Stimulated activated CD8-positive, alpha-beta memory T cell treated with anti-CD3 and anti-CD28 coated beads, Interleukin-4, amount 100 ng/mL, for 48 hours (primary cell): ENCODE results near the gene ARMC10.
"Not testable (repeated sequence)": the region's sequence is repeated elsewhere in the genome, so short reads cannot be mapped to it uniquely, and the experiment has no call there.

Experiments used
- DNase-seq: peaks from one replicate; pipeline ENCODE4 v3.0.0-alpha.2; 2020

ARMC10 gene

DNA sequence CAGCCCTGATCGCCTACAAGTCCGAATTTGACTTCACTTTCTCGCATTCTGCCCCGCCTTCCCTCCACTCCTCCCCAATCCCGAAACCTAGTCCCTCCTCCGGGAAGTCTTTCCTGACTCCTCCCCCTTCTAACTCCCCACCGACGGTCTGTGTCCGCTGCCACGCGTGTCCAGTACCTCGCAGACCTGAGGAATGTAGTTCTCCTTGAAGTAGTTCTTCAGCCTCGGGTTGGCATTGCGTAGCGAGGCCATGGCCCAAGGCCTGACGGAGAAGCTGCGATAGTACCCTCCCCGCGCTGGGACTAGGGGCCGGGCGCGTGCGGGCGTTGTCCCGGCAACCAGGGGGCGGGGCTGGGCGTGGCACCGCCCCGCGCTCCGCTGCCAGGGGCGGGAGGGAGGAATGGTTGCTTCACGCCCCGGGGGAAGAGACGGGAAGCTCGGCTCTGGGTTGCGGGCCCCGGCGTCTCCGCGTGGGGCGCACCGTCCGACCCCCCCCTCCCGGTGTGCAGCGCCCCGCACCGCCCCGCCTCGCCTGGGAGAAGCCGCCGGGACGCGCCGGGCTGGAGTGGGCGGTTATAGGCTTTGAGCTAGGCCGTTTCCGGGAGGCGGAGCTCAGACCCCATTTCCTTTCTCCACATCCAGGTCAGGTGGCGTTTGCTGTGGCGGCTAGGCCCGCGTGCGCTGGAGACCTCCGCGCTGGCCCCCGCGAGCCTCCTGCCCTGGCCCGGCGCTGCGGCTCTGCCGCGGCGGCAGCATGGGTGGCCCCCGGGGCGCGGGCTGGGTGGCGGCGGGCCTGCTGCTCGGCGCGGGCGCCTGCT is at the start of gene ARMC10, which contains the start of gene FBXL13:
TSS of gene ARMC10 (plus strand) at position 622 of the 818 bp plus-strand sequence. CDS start at position 755, 133 bp downstream.
TSS of gene FBXL13 (minus strand) at position 278 of the 818 bp plus-strand sequence.
- DNase-seq, result peak; percentile 92

GRCh38 chr7:103025341-103025740 is 49.6 kb upstream of the ARMC10 start:
- DNase-seq, result no peak

DNA sequence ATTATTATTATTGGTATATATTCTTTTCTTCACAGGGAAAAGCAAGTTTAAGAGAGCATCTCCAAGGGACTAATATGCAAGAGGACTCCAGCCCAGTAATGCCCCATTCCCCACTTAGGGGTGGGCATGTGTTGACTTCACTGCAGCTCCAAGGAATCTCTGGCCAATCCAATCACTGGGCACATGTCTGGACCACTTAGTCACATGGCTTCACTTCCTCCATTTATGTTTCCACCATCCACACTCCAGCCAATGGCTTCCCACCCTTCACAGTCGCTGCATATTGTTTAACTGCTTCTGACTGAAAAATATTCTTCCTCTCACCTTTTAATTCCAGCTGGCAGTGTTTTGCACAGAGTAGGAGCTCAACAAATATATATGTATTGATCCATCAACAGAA is 43.9 kb upstream of the ARMC10 start:
- no peak for DNase-seq

DNA sequence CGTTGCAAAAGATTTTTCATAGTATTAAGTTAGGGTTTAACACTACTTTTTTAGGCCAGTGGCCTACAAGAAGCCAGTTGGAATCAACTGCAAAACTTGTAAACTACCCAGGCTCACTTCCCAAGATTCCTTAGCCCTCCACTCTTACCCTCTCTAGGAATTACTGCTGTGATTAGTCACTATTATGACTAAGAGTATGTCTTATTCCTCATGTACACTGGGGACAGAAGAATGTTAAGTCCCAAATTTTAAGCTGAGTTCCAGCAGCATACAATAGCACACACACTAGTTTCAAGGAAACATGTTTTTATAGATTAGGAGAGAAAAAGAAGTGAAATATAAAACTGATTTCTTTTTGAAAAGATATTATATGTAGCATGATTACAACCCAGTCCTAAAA is 43.2 kb upstream of the ARMC10 start:
- DNase-seq, result no peak

GRCh38 chr7:103034318-103034717 is 40.6 kb upstream of the ARMC10 start:
- not testable (repeated sequence) for DNase-seq

DNA sequence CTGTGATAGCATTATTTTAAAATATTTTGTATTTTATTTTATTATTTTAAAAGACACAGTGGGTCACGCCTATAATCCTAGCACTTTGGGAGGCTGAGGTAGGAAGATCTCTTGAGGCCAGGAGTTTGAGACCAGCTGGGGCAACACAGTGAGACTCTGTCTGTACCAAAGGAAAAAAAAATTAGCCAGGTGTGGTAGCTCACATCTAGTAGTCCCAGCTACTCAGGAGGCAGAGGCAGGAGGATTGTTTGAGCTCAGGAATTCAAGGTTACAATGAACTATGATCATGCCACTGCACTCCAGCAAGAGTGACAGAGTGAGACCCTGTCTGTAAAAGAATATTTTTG is 37.5 kb upstream of the ARMC10 start:
- DNase-seq, result no peak

- DNase-seq, result not testable (repeated sequence)
Observed at GRCh38 chr7:103037823-103038739, 36.9 kb upstream of the ARMC10 start.

DNA sequence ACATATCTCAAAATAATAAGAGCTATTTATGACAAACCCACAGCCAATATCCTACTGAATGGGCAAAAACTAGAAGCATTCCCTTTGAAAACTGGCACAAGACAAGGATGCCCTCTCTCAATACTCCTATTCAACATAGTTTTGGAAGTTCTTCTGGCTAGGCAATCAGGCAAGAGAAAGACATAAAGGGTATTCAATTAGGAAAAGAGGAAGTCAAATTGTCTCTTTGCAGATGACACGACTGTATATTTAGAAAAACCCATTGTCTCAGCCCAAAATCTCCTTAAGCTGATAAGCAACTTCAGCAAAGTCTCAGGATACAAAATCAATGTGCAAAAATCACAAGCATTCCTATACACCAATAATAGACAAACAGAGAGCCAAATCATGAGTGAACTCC is 33.1 kb upstream of the ARMC10 start:
- not testable (repeated sequence) for DNase-seq

DNA sequence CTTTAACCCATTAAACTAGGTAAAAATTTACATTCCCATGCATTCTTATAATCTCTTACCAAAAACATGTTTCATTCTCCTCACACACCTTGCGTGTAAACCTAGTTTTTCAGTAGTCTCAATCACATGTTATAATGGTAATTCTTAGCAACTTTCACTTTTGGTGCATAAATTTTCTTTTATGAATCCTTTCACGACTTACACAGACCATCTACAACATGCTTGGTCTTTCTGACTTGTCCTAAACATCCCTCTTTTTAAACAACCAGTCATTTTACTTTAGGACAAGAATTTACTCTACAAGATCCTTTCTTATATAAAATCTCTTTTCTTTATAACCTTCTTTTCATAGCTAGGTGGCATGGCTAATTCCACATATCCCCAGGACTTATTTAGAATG is 26.1 kb upstream of the ARMC10 start:
- no peak for DNase-seq

DNA sequence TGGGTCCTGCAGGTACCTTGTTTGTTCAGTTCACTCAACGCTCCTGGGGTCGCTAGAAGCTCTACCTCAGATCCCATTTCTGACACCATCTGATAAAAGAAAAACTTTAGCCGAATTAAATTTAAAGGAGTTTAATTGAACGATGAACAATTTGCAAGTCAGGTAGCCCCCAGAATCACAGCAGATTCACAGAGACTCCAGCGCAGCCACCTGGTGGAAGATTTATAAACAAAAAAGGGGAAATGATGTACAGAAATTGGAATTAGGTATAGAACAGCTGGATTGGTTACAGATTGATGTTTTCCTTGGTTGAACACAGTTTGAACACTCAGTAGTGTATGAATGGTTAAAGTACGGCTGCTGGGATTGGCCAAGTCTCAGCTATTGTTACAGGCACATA is 23.4 kb upstream of the ARMC10 start:
- DNase-seq, result no peak

GRCh38 chr7:103056006-103056405 is 18.9 kb upstream of the ARMC10 start:
- DNase-seq, result not testable (repeated sequence)

GRCh38 chr7:103058122-103058521 is 16.8 kb upstream of the ARMC10 start:
- DNase-seq, result no peak

DNA sequence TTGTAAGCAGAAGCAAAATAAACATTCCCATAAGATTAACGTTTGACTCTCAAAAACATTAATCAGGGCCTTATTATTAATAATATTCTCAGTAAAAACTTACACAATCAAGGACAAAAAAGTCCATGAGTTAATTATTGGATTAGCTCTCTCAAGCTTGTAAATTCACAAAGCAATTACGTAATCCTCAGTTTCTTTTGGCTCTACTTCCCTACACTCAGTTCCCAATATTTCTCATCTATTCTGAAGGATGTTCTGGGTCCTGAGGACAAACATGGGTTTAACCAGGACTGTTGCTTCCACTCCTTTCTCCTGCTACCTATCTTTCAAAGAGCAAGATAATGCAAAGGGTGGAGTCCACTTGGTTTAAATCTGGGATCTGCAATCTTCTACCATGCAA is 15.5 kb upstream of the ARMC10 start:
- no peak for DNase-seq

GRCh38 chr7:103063895-103064294 is 11.0 kb upstream of the ARMC10 start:
- DNase-seq, result no peak

GRCh38 chr7:103065667-103066066 is 9.3 kb upstream of the ARMC10 start:
- DNase-seq, result peak; percentile 76

DNA sequence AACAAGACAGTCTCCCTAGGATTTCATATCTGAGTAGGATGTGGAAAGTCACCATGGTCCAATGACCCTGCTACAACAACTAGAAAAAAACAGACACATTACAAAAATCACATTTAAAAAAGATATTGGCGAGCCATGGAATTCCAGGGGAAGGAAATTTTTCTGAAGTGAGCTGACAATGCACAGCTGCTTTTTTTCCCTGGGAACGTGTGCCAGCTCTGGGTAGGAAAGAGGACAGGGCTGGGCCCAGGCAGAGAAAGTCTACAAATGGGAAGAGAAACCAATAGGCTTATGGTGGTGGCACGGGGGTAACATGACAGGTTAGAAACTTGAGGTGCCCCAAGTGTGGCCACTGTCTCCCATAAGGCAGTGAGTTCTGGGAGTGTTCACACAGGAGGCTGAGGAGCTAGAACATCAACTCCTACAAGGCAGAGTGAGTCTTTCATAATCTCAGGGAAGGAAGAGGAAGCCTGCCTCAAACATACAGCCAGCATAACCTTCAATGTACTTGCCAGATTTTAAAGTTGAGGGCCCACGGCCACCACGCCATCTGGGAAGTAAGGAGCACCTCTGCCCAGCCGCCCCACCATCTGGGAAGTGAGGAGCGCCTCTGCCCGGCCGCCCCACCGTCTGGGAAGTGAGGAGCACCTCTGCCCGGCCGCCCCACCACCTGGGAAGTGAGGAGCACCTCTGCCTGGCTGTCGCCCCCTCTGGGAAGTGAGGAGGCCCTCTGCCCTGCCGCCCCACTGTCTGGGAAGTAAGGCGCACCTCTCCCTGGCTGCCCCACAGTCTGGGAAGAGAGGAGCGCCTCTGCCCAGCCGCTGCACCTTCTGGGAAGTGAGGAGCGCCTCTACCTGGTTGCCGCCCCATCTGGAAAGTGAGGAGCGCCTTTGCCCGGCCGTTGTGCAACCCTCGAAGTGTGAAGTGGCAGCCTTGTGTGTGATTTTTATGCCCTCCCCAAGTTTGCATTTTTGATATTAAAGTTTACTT is 6.2 kb upstream of the ARMC10 start:
- DNase-seq, result no peak

DNA sequence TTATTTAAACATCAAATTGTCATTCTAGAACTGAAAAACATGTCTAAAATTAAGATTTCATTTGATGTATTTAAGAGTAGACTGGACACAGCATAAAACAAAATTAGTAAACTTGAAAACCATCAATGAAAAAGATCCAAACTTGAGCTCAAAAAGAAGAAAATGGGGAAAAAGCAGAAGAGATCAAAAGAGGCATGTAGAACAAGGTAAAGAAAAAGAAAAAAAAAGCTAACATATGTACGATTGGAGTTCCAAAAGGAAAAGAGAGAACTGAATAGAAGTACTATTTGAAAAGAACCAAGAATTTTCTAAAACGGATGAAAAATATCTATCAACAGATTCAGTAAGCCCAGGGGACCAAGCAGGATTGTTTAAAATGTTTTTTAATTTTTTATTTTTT is 3.9 kb upstream of the ARMC10 start:
- no peak for DNase-seq

DNA sequence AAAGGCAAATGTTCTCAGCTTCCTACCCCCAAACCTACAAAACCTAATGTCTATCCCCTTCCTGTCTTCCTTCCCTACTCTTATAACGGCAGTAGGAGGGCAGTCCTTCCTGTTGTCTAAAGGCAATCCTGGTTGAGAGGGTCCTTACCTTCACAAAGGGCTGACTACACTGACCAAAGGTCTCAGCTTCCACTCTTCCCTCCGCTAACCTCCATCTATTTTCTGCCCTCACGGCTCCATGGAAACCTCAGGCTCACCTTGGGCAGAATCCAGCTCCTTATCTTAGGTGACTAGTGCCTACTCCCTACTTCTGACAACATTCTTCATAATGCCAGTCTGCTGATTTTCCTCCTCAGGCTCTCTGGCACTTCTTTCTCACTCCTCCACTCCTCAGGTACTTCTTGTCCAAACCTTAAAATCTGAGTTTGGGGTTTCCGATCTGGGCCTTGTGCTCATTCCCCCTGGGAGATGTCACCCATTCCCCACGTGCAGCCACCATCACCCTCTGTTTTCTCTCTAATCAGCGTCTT is 886 bp upstream of the ARMC10 start:
- DNase-seq, result no peak

GRCh38 chr7:103075337-103075918 is 488 bp downstream of the ARMC10 start:
- peak; percentile 82 for DNase-seq

GRCh38 chr7:103076764-103077163 is 1.8 kb downstream of the ARMC10 start:
- no peak for DNase-seq

GRCh38 chr7:103077318-103077717 is 2.4 kb downstream of the ARMC10 start:
- no peak for DNase-seq

DNA sequence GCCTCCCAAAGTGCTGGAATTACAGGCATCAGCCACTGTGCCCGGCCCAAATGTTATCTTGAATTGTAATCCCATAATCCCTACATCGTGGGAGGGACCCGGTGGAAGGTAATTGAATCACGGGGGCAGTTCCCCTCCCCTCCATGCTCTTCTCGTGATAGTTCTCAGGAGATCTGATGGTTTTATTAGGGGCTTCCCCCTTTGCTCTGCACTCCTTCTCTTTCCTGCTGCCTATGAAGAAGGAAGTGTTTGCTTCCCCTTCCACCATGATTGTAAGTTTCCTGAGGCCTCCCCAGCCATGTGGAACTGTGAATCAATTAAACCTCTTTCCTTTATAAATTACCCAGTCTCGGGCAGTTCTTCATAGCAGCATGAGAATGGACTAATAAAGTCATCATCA is 3.3 kb downstream of the ARMC10 start:
- DNase-seq, result not testable (repeated sequence)
